Breast epithelium (tissue), 4 donors: ENCODE results near the gene LMTK2. TPM values are rescaled to one million over a fixed set of nuclear protein-coding genes. Genes with fewer than 3 reads are reported as not detected.

Source experiments
- DNase-seq, 2 donors: peaks; one replicate each; pipeline ENCODE4 v3.0.0-alpha.2; 2019; ENCODE audit warnings: low spot score in 2 of 2
- H3K27ac ChIP-seq, 2 donors: fragments of 200-600 bp; sonication (generic) in 1 of 2; one replicate each; pipeline ENCODE4 v1.5.1; 2016 to 2019; ENCODE audit warnings: mild to moderate bottlenecking in 1 of 2
- H3K27me3 ChIP-seq, 2 donors: fragments of 200-600 bp; sonication (generic) in 1 of 2; one replicate each; pipeline versions ENCODE4 v1.5.1 to v1.6.0; 2017 to 2019; ENCODE audit warnings: control low read depth in 1 of 2, mild to moderate bottlenecking in 1 of 2
- H3K36me3 ChIP-seq: fragments of 200-600 bp; one replicate; pipeline ENCODE4 v1.5.1; 2019
- H3K4me1 ChIP-seq, 2 donors: fragments of 200-600 bp; sonication (generic); one replicate each; pipeline ENCODE4 v1.5.1; 2016 to 2019; ENCODE audit warnings: control low read depth in 1 of 2
- H3K4me3 ChIP-seq, 3 donors: fragments of 200-600 bp; sonication (generic); 1 replicate in 2 of 3; 2 replicates in 1 of 3; pipeline ENCODE4 v1.5.1; 2016 to 2019; ENCODE audit warnings: mild to moderate bottlenecking in 3 of 3, moderate library complexity in 2 of 3
- H3K9me3 ChIP-seq, 2 donors: fragments of 200-600 bp; sonication (generic) in 1 of 2; one replicate each; pipeline ENCODE4 v1.5.1; 2016 to 2019; ENCODE audit warnings: control low read depth in 1 of 2
- POLR2A ChIP-seq: fragments of 450-650 bp; IDR thresholded peaks from one replicate; pipeline ENCODE4 v1.6.1; 2016; ENCODE audit warnings: antibody characterized with exemption, mild to moderate bottlenecking, moderate library complexity
- POLR2AphosphoS5 ChIP-seq, 3 donors: sonication (generic); formaldehyde crosslinking; IDR thresholded peaks; one replicate each; pipeline ENCODE4 v1.6.1; 2017; ENCODE audit warnings: antibody characterized with exemption in 3 of 3
- intact Hi-C: fragments of 100-400 bp; cut with DNase I; formaldehyde crosslinking; loops from one replicate; pipeline ENCODE4 v1.15.1; 2023; ENCODE audit warnings: low total_unique reads
- total RNA-seq, 3 donors: library from RNA; depleted of rRNA; stranded (reverse); fragments of >200 nt; gene quantifications; one replicate each; pipeline ENCODE4 v1.1.0, GENCODE V29; 2016
- TF ChIP-seq, protein P1 (sequence below), 3 donors: fragments of 450-650 bp; IDR thresholded peaks; one replicate each; pipeline ENCODE4 v1.5.1; 2016 to 2017; ENCODE audit warnings: antibody characterized with exemption in 3 of 3, mild to moderate bottlenecking in 3 of 3, moderate library complexity in 3 of 3

LMTK2 gene
- total RNA-seq, 3 donors from 2014 or later, result 9.4 to 16.7 (median 14.1) TPM

DNA sequence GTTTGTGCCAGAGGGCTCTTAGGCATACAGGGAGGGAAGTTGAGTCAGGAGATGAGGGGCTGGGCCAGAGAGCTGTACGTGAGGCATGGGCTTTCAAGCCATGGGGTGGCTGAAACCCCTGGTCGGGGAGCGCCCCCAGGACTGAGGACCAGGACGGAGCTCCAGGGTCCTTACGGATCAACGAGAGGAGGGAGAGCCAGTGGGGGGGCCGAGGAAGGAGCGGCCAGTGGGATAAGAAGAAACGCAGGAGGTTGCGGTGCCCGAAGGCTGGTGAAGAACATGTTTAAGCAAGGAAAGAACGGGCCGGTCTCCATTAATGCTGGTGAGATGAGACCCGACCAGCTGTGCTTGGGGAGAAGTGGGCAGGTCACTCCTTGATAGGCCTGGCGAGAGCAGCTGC is 61.0 kb downstream of the LMTK2 start:
- Histone ChIP-seq H3K4me1 (no peaks in the 10 kb centered on the region), H3K36me3 (no peaks in the 10 kb centered on the region), H3K4me3 (no peak overlapping the region), H3K9me3 (no peaks in the 10 kb centered on the region), H3K27me3 (no peaks in the 10 kb centered on the region), H3K27ac (no peak overlapping the region)
- DNase-seq, result no peak
- intact Hi-C loops, result loop anchor here (10.0 kb wide), 1 partner anchor 143 kb away; no protein-coding TSS in a partner anchor
- TF ChIP-seq POLR2AphosphoS5 (IDR thresholded peaks at IDR 0.05) (no peak), POLR2A (no peak)
- TF ChIP-seq, protein P1, sequence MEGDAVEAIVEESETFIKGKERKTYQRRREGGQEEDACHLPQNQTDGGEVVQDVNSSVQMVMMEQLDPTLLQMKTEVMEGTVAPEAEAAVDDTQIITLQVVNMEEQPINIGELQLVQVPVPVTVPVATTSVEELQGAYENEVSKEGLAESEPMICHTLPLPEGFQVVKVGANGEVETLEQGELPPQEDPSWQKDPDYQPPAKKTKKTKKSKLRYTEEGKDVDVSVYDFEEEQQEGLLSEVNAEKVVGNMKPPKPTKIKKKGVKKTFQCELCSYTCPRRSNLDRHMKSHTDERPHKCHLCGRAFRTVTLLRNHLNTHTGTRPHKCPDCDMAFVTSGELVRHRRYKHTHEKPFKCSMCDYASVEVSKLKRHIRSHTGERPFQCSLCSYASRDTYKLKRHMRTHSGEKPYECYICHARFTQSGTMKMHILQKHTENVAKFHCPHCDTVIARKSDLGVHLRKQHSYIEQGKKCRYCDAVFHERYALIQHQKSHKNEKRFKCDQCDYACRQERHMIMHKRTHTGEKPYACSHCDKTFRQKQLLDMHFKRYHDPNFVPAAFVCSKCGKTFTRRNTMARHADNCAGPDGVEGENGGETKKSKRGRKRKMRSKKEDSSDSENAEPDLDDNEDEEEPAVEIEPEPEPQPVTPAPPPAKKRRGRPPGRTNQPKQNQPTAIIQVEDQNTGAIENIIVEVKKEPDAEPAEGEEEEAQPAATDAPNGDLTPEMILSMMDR (IDR thresholded peaks at IDR 0.05), result no peak

DNA sequence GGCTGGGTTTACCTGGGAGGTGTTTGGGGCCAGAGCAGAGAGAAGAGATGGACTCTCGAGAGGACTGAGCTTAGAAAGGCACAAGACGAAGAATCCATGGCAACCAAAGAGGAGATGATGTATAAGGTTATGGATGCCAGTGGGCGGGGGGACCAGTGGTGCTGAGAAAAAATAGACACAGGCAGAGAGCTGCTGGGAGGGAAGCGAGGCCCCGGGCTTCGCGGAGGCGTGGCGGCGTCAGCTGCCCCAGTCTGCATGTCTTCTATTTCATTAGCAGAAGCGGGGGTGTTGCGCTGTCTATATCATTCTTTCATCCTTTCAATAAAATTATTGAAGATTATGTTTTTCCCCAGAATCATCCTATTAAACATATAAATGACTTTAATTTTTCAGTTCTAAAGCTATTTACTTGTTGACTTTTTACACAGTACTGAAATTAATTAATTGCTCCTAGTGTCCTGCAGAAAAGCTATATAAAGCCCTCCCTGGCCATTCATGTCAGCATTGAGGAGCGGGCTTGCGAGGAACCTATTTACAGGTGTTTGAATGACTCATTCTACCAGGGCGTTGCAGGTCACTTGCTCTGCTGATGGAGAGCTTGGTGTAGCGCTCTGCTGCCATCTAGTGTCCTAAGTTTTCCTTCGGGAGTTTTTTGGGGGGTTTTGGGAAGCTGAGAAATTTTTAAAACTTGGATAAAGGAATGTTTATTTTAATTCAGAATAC is 61.7 kb downstream of the LMTK2 start:
- DNase-seq, result peak in 1 of 2 donors; percentile 56
- Histone ChIP-seq H3K36me3 (no peaks in the 10 kb centered on the region), H3K27ac (no peak overlapping the region), H3K9me3 (no peaks in the 10 kb centered on the region), H3K4me1 (no peaks in the 10 kb centered on the region), H3K27me3 (no peaks in the 10 kb centered on the region), H3K4me3 (no peak overlapping the region)
- TF ChIP-seq POLR2AphosphoS5 (IDR thresholded peaks at IDR 0.05) (no peak), POLR2A (no peak)
- TF ChIP-seq, protein P1 (IDR thresholded peaks at IDR 0.05), result peak; percentile 33 to 88 (median 85)
- intact Hi-C loops, result loop anchor here (10.0 kb wide), 1 partner anchor 144 kb away; no protein-coding TSS in a partner anchor

DNA sequence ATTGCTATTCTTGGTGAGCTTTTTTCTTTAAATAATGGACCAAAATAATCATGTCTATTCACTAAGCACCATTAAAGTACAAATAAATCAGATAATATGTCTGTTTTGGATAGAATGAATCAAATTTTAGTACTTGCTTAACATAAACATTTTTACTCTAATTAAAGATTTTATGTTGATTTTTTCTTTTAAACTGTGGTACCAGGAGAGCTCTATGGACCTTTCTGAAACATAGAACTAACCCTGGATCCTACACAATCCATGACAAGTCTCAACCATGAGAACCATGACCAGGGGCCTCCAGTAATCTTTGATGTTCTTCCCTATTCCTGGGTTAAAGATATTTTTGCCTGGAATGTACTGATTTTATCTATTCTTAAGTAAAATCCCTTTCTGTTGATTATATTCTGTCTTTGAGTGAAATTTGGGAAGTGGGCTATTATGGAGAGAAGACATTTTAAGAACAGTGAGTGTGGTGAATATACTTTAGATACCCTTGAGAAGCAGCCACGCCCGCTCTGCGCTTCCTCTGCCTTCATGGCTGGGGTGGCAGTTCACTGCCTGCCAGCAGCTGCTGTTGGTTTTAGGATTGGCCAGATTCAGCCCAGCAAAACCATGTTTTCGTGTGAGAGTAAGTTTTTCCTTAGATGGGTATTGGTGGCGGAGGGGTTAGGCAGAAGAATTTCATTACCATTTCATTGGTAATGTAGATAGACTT is 62.4 kb downstream of the LMTK2 start:
- TF ChIP-seq, protein P1 (IDR thresholded peaks at IDR 0.05), result no peak
- TF ChIP-seq POLR2AphosphoS5 (IDR thresholded peaks at IDR 0.05) (no peak), POLR2A (no peak)
- Histone ChIP-seq H3K27ac (no peak overlapping the region), H3K27me3 (no peaks in the 10 kb centered on the region), H3K4me1 (no peaks in the 10 kb centered on the region), H3K36me3 (no peaks in the 10 kb centered on the region), H3K9me3 (no peaks in the 10 kb centered on the region), H3K4me3 (no peak overlapping the region)
- no peak for DNase-seq
- intact Hi-C loops, result loop anchor here (10.0 kb wide), 1 partner anchor 144 kb away; no protein-coding TSS in a partner anchor

DNA sequence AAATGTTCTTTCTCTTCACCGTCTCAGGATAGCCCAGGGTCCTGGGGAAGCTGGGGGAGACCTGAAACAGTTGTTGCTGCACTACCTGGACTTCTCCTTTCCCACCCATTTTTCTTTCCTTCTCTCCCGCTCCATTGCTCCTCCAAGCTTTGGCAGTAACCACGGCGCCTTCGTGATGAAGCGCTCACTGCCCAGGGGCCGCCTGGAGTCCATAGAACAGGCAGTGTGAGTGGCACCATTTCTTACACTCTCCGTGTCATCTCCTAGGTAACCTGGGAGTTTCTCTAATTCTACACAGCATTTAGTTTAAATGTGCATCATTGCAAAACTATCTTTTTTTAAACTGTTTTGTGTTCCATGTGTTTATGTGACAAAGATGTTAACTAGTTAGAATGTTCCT is 64.3 kb downstream of the LMTK2 start:
- H3K4me1 ChIP-seq, result no peaks in the 10 kb centered on the region
- no peak overlapping the region for H3K4me3 ChIP-seq
- intact Hi-C loops, result no loop called here
- no peak overlapping the region for H3K27ac ChIP-seq
- H3K27me3 ChIP-seq, result no peaks in the 10 kb centered on the region
- H3K9me3 ChIP-seq, result no peaks in the 10 kb centered on the region
- no peaks in the 10 kb centered on the region for H3K36me3 ChIP-seq
- TF ChIP-seq POLR2AphosphoS5 (IDR thresholded peaks at IDR 0.05), result no peak
- TF ChIP-seq, protein P1 (IDR thresholded peaks at IDR 0.05), result no peak
- TF ChIP-seq POLR2A, result no peak
- DNase-seq, result no peak

DNA sequence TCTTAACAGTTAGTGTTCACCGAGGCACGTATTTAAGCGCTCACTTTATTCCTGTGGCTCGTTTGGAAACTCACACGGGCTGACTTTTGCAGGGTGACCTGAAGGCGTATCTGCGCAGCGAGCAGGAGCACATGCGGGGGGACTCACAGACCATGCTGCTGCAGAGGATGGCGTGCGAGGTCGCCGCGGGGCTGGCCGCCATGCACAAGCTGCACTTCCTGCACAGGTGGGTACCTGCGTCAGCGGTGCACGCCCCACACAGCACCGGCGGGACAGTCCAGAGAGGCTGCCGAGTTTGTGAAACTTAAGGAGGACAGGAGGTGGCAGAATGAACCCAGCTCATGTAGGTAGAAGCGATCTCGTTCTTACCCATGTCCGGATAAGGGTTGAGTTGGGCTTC is 64.8 kb downstream of the LMTK2 start:
- H3K9me3 ChIP-seq, result no peaks in the 10 kb centered on the region
- DNase-seq, result no peak
- no peak overlapping the region for H3K27ac ChIP-seq
- no peaks in the 10 kb centered on the region for H3K4me1 ChIP-seq
- intact Hi-C loops, result no loop called here
- no peaks in the 10 kb centered on the region for H3K36me3 ChIP-seq
- H3K27me3 ChIP-seq, result no peaks in the 10 kb centered on the region
- no peak overlapping the region for H3K4me3 ChIP-seq
- TF ChIP-seq POLR2A (no peak), POLR2AphosphoS5 (IDR thresholded peaks at IDR 0.05) (no peak)
- TF ChIP-seq, protein P1 (IDR thresholded peaks at IDR 0.05), result no peak
